Measurements from ENCODE around the gene BEND5.
A peak's percentile ranks its signal among the peaks of the same experiment; 100 is the strongest.

The BEND5 gene

GRCh38 chr1:48776393-48777218, at the start of gene BEND5:
Gene BEND5, minus strand, starts transcription at chr1:48776891. Its CDS starts 60 bp downstream, at chr1:48776831.
- peak; percentile 45 for DNase-seq

- no peak for DNase-seq
These were observed 46.5 kb upstream of the BEND5 start for GRCh38 chr1:48823168-48823567.

GRCh38 chr1:48820491-48820890, 43.8 kb upstream of the BEND5 start:
- DNase-seq: no peak

- DNase-seq: no peak
These were observed 40.9 kb upstream of the BEND5 start for GRCh38 chr1:48817505-48818114.

- no peak for DNase-seq
These were observed 34.0 kb upstream of the BEND5 start for GRCh38 chr1:48810740-48811139.

- no peak for DNase-seq
These were observed 31.8 kb upstream of the BEND5 start for GRCh38 chr1:48808496-48808895.

- DNase-seq: no peak
These were observed 31.0 kb upstream of the BEND5 start for GRCh38 chr1:48807554-48808260.

GRCh38 chr1:48803474-48803873, 26.8 kb upstream of the BEND5 start:
- no peak for DNase-seq

GRCh38 chr1:48794816-48795215, 18.1 kb upstream of the BEND5 start:
- DNase-seq: no peak

GRCh38 chr1:48793863-48794262, 17.2 kb upstream of the BEND5 start:
- DNase-seq: no peak

- no peak for DNase-seq
These were observed 16.3 kb upstream of the BEND5 start for GRCh38 chr1:48792961-48793360.

GRCh38 chr1:48790397-48790796, 13.7 kb upstream of the BEND5 start:
- no peak for DNase-seq

- DNase-seq: no peak
These were observed 13.2 kb upstream of the BEND5 start for GRCh38 chr1:48789903-48790302.

GRCh38 chr1:48785869-48786268, 9.2 kb upstream of the BEND5 start:
- no peak for DNase-seq

- DNase-seq: no peak
These were observed 7.6 kb upstream of the BEND5 start for GRCh38 chr1:48784301-48784700.

GRCh38 chr1:48777219-48777895, 666 bp upstream of the BEND5 start:
- DNase-seq: no peak

GRCh38 chr1:48775831-48776392, 779 bp downstream of the BEND5 start:
- DNase-seq: no peak

- no peak for DNase-seq
These were observed 3.6 kb downstream of the BEND5 start for GRCh38 chr1:48773133-48773532.

- no peak for DNase-seq
These were observed 4.5 kb downstream of the BEND5 start for GRCh38 chr1:48772211-48772610.

GRCh38 chr1:48771561-48771960, 5.1 kb downstream of the BEND5 start:
- no peak for DNase-seq

- no peak for DNase-seq
These were observed 8.6 kb downstream of the BEND5 start for GRCh38 chr1:48767975-48768510.

- no peak for DNase-seq
These were observed 11.4 kb downstream of the BEND5 start for GRCh38 chr1:48765335-48765734.

- no peak for DNase-seq
These were observed 14.7 kb downstream of the BEND5 start for GRCh38 chr1:48761986-48762385.
